Measurements from ENCODE around the gene NCBP2.

The NCBP2 gene

GRCh38 chr3:196902296-196902695 lies 40.0 kb downstream of the NCBP2 start:
- no peak overlapping the region for H3K4me3 ChIP-seq (ENCODE audit: low read depth, low read length)
- H3K9ac ChIP-seq (ENCODE audit: low read depth, low read length), result no peak overlapping the region
- H3K9me3 ChIP-seq (ENCODE audit: control insufficient read depth, insufficient read depth, low read length), result peaks cover 2% of the 10 kb centered on the region; the same call in 1 of the 2 replicates
- H3K27me3 ChIP-seq (ENCODE audit: control insufficient read depth, insufficient read depth, low read length), result no peaks in the 10 kb centered on the region
- H3K27ac ChIP-seq (ENCODE audit: low read depth, low read length), result no peak overlapping the region
- peaks cover 67% of the 10 kb centered on the region for H3K36me3 ChIP-seq (ENCODE audit: control insufficient read depth, insufficient read depth, low read length)
- H3K4me1 ChIP-seq (ENCODE audit: control insufficient read depth, insufficient read depth, low read length), result no peaks in the 10 kb centered on the region

- H3K4me3 ChIP-seq (ENCODE audit: low read depth, low read length), result no peak overlapping the region
- no peaks in the 10 kb centered on the region for H3K27me3 ChIP-seq (ENCODE audit: control insufficient read depth, insufficient read depth, low read length)
- no peaks in the 10 kb centered on the region for H3K4me1 ChIP-seq (ENCODE audit: control insufficient read depth, insufficient read depth, low read length)
- peaks cover 2% of the 10 kb centered on the region; the same call in 1 of the 2 replicates for H3K9me3 ChIP-seq (ENCODE audit: control insufficient read depth, insufficient read depth, low read length)
- no peak overlapping the region for H3K27ac ChIP-seq (ENCODE audit: low read depth, low read length)
- no peak overlapping the region for H3K9ac ChIP-seq (ENCODE audit: low read depth, low read length)
- peaks cover 66% of the 10 kb centered on the region for H3K36me3 ChIP-seq (ENCODE audit: control insufficient read depth, insufficient read depth, low read length)
Observed at GRCh38 chr3:196901768-196902167, 40.6 kb downstream of the NCBP2 start.

- no peak overlapping the region for H3K9ac ChIP-seq (ENCODE audit: low read depth, low read length)
- H3K9me3 ChIP-seq (ENCODE audit: control insufficient read depth, insufficient read depth, low read length), result peaks cover 2% of the 10 kb centered on the region; the same call in 1 of the 2 replicates
- H3K36me3 ChIP-seq (ENCODE audit: control insufficient read depth, insufficient read depth, low read length), result peaks cover 11% of the 10 kb centered on the region
- H3K27me3 ChIP-seq (ENCODE audit: control insufficient read depth, insufficient read depth, low read length), result no peaks in the 10 kb centered on the region
- H3K27ac ChIP-seq (ENCODE audit: low read depth, low read length), result no peak overlapping the region
- no peak overlapping the region for H3K4me3 ChIP-seq (ENCODE audit: low read depth, low read length)
- no peaks in the 10 kb centered on the region for H3K4me1 ChIP-seq (ENCODE audit: control insufficient read depth, insufficient read depth, low read length)
Observed at GRCh38 chr3:196896229-196896628, 46.1 kb downstream of the NCBP2 start.

- no peak overlapping the region for H3K9ac ChIP-seq (ENCODE audit: low read depth, low read length)
Observed at GRCh38 chr3:196894557-196895295, 47.6 kb downstream of the NCBP2 start.

GRCh38 chr3:196889844-196890708 lies 52.3 kb downstream of the NCBP2 start:
- Histone ChIP-seq H3K9ac (ENCODE audit: low read depth, low read length) (no peak overlapping the region), H3K27me3 (ENCODE audit: control insufficient read depth, insufficient read depth, low read length) (no peaks in the 10 kb centered on the region), H3K36me3 (ENCODE audit: control insufficient read depth, insufficient read depth, low read length) (peaks cover 12% of the 10 kb centered on the region), H3K4me1 (ENCODE audit: control insufficient read depth, insufficient read depth, low read length) (no peaks in the 10 kb centered on the region), H3K4me3 (ENCODE audit: low read depth, low read length) (no peak overlapping the region), H3K9me3 (ENCODE audit: control insufficient read depth, insufficient read depth, low read length) (no peaks in the 10 kb centered on the region), H3K27ac (ENCODE audit: low read depth, low read length) (no peak overlapping the region)

More at GRCh38 chr3:196894557-196895295, 47.6 kb downstream of the NCBP2 start:
- Histone ChIP-seq H3K4me1 (ENCODE audit: control insufficient read depth, insufficient read depth, low read length) (no peaks in the 10 kb centered on the region), H3K36me3 (ENCODE audit: control insufficient read depth, insufficient read depth, low read length) (peaks cover 4% of the 10 kb centered on the region), H3K9me3 (ENCODE audit: control insufficient read depth, insufficient read depth, low read length) (peaks cover 2% of the 10 kb centered on the region; the same call in 1 of the 2 replicates), H3K27me3 (ENCODE audit: control insufficient read depth, insufficient read depth, low read length) (no peaks in the 10 kb centered on the region), H3K4me3 (ENCODE audit: low read depth, low read length) (no peak overlapping the region), H3K27ac (ENCODE audit: low read depth, low read length) (no peak overlapping the region)

GRCh38 chr3:196886144-196886543 lies 56.2 kb downstream of the NCBP2 start:
- Histone ChIP-seq H3K4me3 (ENCODE audit: low read depth, low read length) (no peak overlapping the region), H3K36me3 (ENCODE audit: control insufficient read depth, insufficient read depth, low read length) (peaks cover 12% of the 10 kb centered on the region), H3K4me1 (ENCODE audit: control insufficient read depth, insufficient read depth, low read length) (no peaks in the 10 kb centered on the region), H3K9ac (ENCODE audit: low read depth, low read length) (no peak overlapping the region), H3K27me3 (ENCODE audit: control insufficient read depth, insufficient read depth, low read length) (no peaks in the 10 kb centered on the region), H3K27ac (ENCODE audit: low read depth, low read length) (no peak overlapping the region), H3K9me3 (ENCODE audit: control insufficient read depth, insufficient read depth, low read length) (no peaks in the 10 kb centered on the region)

All from HUES48 (cell line).